Measurements from ENCODE around the gene PTPMT1.
A peak's percentile ranks its signal among the peaks of the same experiment; 100 is the strongest.
"Not testable (repeated sequence)": the region's sequence is repeated elsewhere in the genome, so short reads cannot be mapped to it uniquely, and the experiment has no call there.

Gene PTPMT1

DNA sequence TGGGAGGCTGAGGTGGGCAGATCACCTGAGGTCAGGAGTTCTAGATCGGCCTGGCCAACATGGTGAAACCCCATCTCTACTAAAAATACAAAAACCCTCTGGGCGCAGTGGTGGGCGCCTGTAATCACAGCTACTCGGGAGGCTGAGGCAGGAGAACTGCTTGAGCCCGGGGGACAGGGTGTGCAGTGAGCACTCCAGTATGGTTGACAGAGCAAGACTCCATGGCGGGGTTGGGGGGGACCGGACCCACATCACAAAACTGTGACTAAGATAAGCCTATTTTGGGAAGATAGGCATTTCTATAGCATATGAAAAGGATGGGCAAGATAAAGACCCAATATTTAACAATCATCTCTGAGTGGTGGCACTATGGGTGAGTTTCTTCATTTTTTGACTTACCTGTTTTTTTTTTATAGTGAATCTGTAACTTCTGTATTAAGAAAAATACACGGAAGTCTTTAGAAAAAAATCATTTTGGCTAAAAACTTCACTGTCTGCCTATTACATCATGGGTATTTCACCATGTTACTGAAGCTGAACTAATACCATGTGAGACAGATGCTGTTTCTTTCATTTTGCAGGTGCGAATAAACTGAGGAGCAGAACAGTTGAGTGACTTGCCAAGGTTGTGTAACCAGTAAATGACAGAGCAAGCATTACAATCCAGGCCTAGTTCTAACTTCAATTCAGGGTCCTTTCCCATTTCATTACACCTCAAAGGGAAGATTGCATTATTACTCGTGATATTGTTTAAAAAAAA is 14.9 kb upstream of the PTPMT1 start:
- no peak for DNase-seq (ENCODE audit: low read depth)

DNA sequence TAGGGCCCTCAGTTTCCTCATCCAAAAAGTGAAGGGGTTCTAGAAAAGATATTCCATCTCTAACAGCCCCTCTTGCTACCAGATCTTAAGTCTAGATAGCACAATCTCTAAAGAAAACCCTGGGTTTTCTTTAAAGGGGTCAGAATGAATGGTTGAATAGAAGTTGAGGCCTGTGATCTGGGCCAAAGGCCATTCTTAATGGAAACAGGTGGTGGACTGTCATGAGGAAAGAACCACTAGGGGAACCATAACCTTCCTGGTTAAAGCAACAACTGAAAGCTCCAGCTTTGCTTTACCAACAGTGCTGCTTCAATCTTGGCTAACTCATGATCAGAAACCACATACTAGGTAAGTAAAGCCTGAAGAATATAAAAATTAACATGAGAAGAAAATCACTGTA is 14.3 kb upstream of the PTPMT1 start:
- no peak for DNase-seq (ENCODE audit: low read depth)

DNA sequence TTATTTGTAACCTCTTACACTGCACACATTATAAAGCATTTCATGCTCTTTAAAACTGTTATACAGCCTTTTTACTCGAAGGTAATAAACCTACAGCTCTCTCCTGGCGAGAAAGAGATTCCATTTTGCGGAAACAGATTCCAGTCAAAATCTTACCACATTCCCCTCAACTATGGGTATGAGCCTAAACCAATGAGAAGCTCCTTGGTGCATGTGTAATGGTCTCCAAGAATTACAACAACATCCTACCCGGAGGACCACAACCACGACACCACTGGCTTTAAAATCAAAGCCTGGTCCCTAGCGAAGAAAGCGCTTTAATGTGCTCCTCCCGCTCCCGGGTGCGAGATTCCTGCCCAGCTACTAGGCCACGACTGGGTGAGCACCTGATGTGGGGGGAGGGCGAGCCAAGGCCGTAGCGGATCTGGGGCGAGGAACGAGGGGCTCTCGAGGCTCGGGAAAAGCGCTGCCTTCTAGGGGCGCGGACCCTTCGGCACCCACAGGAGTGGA is 13.3 kb upstream of the PTPMT1 start:
- DNase-seq (ENCODE audit: low read depth): peak; percentile 4

DNA sequence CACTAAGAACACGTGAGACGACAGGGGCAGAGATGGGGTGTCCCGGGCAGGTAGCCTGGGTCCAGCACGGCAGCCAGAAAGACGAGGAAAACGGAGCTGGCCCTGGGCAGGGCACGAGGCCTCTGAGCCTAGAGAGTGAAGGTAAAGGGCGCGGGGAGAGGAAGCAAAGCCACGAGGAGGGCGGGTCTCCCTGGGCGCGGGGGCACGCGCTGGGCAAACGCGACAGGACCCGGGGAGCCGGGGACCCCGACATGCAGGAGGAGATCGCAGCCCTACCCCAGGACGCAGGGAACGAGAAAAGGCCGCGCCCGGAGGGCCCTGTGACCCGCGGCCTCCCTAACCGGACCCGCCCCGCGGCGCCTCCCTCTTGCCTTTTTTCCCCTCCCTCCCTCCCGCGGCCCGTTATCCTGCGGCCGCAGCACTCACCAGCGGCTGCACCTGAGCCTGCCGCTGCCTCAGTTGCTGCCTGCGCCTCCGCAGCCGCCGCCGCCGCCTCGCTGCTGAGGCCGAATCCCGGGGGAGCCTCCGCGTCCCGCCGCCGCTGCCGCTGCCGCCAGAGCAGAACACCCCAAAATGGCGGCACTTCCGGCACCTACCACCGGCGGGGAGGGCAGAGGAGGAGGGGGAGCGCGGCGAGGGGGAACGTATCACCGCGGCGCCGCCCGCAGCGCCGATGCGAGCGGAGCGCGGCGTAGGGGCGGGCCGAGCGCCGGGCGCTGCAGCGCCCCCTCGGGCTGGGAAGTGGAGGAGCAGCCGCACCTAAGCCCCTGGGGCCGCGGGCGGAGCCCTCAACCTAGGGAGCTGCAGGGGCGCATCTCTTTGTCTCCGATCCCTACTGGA is 12.6 kb upstream of the PTPMT1 start, which contains the start of gene CELF1:
Gene CELF1, minus strand, starts transcription at position 567 of the 840 bp plus-strand sequence. CDS start 53,609 bp downstream, outside the sequence.
- DNase-seq (ENCODE audit: low read depth): peak; percentile 90

DNA sequence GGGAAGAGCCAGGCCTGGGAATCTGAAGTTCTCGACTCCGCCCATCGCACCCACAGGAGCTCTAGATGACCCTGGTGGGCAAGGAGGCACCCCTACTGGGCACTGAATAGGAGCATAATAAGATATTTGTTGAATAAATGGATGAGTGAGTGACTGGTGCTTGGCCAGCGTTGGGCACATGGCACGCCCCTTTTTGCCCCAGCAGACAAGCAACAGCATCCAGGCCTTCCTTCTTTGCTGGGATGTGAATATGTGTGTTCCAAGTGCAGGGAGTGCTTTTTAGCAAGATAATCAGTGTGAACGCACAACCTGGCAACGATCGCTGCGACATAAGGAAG is 12.0 kb upstream of the PTPMT1 start:
- DNase-seq (ENCODE audit: low read depth): peak; percentile 16

DNA sequence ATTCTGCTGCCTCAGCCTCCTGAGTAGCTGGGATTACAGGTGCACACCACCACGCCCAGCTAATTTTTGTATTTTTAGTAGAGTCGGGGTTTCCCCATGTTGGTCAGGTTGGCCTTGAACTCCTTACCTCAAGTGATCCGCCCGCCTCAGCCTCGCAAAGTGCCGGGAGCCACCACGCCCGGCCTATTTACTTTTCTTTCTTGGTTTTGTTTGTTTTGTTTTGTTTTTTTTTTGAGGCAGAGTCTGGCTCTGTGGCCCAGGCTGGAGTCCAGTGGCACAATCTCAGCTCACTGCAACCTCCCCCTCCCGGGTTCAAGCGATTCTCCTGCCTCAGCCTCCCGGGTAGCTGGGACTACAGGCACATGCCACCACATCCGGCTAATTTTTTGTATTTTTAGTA is 8.4 kb upstream of the PTPMT1 start:
- not testable (repeated sequence) for DNase-seq (ENCODE audit: low read depth)

DNA sequence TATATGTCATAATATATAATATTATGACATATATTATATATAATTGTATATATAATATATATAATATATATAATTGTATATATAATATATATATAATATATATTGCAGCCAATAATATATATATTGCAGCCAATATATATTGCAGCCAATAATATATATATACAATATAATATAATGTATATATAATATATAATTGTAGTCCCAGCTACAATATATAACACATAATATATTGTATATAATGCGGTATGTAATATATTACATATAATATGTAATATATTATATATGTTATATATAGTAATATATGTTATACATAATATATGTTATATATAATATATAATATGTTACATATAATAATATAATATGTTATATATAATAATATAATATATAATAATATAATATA is 6.7 kb upstream of the PTPMT1 start:
- DNase-seq (ENCODE audit: low read depth): no peak

DNA sequence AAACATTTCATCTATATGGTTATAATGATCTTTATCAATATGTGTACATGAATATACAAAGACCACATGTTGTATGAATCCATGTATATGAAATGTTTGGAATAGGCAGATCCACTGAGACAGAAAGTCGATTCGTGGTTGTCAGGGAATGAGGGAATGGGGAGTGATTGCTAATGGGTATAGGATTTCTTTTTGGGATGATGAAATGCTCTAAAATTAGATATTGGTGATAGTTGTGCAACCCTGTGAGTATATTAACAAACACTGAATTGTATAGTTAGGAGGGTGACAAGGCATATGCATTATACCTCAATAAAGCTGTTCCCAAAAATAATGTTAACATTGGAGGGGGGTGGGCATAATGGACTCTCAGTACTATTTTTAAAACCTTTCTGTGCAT is 5.0 kb upstream of the PTPMT1 start:
- DNase-seq (ENCODE audit: low read depth): no peak

DNA sequence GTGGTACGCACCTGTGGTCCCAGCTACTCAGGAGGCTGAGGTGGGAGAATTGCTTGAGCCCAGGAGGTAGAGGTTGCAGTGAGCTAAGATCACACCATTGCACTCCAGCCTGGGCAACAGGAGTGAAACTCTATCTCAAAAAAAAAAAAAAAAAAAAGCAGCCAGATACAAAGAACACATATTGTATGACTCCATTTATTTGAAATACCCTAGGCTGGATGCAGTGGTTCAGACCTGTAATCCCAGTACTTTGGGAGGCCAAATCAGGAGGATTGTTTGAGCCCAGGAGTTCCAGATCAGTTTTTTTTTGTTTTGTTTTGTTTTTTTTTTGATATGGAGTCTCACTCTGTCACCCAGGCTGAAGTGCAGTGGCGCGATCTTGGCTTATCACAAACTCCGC is 3.0 kb upstream of the PTPMT1 start:
- not testable (repeated sequence) for DNase-seq (ENCODE audit: low read depth)

DNA sequence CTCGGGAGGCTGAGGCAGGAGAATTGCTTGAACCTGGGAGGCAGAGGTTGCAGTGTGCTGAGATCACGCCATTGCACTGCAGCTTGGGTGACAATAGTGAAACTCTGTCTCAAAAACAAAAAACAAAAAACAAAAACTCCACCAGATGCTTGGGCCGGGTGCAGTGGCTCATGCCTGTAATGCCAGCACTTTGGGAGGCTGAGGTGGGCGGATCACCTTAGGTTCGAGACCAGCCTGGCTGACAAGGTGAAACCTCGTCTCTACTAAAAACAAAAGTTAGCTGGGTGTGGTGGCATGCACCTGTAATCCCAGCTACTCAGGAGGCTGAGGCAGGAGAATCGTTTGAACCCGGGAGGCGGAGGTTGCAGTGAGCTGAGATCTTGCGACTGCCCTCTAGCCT is 1.0 kb upstream of the PTPMT1 start:
- DNase-seq (ENCODE audit: low read depth): not testable (repeated sequence)

DNA sequence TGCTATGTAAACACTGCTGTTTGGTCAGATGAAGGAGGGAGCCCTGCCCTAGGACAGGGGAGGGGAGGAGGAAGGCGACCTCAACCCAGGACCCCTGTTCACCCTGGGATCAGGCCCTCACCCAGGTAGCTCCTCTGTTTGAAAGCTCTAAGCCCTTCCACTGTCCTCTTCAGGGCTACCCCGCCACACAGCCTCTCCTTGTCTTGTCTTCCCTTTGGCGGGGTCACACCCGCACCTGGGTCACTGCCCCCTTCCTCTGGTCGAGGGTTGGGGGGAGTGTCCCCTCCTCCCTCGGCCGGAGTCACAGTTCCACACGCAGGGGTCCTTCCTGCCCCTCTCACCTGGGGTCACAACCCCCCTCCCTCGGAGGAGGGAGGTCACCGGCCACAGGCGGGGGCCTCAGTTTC is 463 bp upstream of the PTPMT1 start:
- no peak for DNase-seq (ENCODE audit: low read depth)

DNA sequence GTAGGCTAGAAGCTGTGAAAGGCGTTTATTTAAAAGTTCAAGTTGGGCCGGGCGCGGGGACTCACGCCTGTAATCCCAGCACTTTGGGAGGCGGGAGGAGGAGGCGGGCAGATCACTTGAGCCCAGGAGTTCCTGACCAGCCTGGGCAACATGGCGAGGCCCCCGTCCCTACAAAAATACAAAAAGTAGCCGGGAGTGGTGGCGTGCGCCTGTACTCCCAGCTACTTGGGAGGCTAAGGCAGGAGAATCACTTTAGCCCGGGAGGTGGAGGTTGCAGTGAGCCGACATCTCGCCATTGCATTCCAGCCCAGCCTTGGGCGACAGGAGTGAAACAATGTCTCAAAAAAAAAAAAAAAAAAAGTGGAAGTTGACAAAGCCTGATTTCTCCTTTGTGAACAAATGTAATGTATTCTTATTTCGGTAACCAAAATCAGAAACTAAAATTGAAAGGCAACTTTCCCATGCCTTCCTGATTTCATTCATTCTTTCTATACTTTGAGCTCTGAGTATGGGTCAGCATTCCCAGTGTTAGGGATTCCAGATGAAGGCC is 825 bp downstream of the PTPMT1 start:
- DNase-seq (ENCODE audit: low read depth): no peak

DNA sequence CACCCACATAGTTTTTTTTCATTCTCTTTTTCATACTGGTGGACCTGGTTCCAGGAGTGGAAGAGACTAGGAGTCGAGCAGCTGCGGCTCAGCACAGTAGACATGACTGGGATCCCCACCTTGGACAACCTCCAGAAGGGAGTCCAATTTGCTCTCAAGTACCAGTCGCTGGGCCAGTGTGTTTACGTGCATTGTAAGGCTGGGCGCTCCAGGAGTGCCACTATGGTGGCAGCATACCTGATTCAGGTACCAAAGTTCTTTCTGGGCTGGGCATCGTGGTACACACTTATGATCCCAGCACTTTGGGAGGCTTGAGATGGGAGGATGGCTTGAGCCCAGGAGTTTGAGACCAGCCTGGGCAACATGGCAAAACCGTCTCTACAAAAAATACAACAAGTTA is 4.2 kb downstream of the PTPMT1 start:
- no peak for DNase-seq (ENCODE audit: low read depth)

DNA sequence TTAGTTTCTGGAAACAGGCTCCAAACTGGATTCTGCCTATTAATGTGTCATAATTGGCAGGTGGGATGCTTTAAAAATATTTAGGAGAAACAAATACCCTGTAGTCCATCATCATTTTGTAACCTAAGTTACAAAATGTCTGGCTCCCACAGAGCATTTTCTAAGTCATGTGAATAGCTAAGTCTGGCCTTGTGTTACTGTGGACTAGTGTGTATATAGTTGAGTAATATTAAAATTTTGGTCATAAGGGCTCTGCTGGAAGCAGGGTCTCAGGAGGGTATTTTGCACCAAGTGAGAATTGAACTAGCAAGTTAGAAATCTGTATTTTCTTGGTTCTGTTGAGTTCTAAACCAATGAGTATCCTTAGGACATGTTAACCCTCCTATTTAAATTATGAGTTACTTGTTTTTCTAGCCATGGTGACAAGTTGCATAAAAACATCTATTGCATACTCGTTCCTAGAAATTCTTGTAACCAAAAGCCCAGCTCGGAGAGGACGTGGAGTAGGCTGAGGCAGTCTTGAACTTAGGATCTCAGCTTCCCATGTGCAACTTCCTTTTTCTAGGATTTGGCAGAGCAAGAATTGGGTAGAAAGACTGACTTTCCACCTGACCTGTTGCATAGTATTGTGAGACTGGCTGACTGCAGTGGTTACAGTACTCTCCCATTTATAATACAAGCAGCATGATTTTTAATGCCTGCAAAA is 5.4 kb downstream of the PTPMT1 start:
- no peak for DNase-seq (ENCODE audit: low read depth)

DNA sequence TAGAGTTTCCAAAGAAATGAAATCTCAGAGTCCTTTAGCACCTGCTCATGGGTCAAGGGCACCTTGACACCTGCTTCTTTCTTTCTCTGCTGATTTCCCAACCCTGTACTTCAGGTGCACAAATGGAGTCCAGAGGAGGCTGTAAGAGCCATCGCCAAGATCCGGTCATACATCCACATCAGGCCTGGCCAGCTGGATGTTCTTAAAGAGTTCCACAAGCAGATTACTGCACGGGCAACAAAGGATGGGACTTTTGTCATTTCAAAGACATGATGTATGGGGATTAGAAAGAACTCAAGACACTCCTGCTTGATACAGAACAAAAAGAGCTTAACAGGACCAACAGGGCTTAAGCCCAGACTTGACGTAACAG is 5.9 kb downstream of the PTPMT1 start:
- no peak for DNase-seq (ENCODE audit: low read depth)

DNA sequence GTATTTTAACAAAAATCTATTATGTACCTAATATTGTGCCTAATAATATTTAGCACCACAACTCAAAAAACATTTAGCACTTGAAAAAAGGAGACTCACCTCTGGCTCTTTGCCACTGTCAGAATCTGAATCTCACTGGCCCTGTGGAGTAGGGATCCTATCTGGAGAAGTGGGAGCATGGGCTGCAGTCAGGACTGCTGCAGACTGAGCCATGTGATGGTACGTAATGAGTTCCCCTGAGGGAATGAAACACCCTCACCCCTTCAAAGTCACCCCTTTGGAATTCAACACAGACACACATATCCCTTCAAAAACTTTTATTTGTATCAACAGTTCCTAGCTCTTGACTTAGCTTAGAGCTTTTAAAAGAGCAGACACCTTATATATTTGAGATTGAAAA is 6.5 kb downstream of the PTPMT1 start:
- no peak for DNase-seq (ENCODE audit: low read depth)

DNA sequence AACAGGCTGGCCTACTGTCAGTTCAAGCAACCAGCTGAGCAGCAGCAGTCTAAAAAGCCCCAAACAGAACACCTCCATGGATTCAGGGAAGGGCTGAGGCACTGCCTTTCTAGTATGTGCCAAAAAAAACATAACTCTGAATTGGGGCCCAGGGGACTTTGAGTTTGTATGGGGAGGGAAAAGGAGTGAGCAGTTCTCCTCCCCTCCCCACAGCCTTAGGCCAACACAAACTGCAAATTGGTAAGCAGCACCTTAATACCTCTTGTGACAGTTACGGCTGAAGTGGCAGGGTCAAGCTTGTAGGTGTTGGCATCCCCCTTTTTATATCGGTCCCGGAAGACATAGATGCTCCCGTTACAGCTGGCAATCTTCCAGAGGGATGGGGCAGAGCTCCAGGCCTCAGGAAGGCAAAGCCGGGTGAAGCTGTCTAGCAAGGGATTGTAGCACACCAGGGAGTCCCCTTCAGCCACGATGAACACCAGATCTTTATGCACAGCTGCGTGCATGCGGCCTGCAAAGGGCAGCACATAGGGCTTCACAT is 7.4 kb downstream of the PTPMT1 start:
- DNase-seq (ENCODE audit: low read depth): no peak

DNA sequence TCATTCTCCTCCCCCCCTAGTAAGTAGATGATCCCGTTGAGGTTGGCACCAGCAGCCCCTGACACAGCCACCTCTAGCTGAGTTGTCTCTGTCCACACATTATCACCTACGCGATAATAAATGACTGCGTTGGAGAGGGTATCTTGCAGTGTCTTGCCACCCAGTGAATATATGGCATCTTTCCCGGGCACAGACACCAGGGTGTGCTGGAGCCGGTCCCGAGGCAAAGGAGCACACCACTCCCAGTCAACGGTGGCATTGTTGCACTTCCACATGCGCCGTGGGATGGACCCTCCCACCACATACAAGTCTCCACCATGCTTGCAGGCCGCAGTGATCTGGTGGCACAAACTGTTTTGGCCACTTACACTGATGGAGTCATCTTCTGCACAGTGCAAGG is 7.9 kb downstream of the PTPMT1 start:
- no peak for DNase-seq (ENCODE audit: low read depth)

DNA sequence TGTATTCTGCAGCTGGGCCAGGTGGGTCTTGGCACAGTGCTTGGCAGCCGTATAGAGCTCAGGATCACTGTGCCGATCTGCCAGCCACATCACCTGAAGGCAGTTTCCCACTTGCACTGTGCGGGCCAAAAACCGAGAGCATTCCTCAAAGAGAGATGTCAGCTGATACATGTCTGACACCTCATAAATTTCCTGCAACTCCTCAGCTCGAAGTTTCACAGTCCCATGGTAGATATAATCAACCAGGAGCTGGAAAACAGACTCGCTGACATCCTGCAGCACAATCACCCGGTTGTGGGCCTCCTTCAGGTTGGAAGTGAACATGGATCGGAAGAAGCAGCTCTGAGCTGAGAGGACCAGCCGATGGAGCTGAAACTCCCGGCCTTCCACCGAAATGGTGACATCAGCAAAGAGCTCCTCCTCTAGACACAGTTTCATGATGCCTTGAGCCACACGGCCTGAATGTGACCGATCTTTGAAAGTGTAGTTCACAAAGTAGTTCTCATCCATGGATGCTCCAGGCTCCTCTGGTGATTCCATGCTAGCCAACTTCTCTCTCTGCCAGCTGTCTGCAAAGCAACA is 12.2 kb downstream of the PTPMT1 start:
- DNase-seq (ENCODE audit: low read depth): no peak

DNA sequence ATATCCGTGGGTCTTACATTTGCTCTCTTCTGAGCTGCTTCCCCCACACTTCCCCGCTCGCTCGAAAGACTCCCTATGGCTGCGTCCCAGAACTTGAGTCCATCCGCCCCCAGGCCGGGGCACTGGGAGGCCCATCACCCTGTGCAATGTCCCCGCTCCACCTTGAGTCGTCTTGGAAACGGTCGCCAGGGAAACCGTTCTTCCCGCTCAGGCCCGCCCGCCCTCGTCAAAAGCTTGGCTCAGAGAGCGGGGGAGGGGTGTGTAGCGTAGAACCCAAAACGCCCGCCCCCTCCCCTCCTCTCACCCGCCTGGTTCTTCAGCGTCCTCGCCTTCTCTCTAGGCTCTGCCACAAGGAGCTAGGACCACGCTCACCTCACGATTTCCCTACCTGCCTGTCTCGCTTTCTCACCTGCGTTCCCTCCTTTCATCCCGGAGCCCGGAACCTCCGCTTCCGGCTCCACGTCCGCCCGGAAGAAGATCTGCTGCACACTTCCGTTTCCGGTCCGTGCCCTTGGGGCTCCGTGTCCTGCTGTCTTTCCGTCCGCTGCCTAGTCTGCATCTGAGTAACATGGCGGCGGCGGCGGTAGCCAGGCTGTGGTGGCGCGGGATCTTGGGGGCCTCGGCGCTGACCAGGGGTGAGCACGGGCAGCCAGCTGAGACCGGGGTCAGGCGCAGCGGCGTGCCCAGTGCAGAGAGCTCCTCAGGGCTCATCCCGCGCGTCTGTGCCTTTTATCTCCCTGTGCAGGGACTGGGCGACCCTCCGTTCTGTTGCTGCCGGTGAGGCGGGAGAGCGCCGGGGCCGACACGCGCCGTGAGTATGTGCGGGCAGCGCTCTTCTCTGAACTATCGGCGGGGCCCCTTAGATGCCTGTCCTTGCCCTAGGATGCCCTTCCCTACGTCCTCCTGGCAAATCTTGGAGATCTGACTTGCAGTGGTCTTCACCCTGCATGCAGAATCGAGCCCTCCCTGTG is 13.4 kb downstream of the PTPMT1 start, which contains the start of the genes KBTBD4 and NDUFS3:
Gene KBTBD4, minus strand, starts transcription at position 447 of the 971 bp plus-strand sequence. Its CDS starts 19 bp downstream, at position 428.
Gene NDUFS3, plus strand, starts transcription at position 551 of the 971 bp plus-strand sequence. Its CDS starts 18 bp downstream, at position 569.
- peak; percentile 88 for DNase-seq (ENCODE audit: low read depth)

Data from activated T-cell treated with anti-CD3 and anti-CD28 coated beads for 24 hours (primary cell).